Gastroesophageal sphincter (tissue), 3 donors: Measurements from ENCODE around the gene IRF1.

Source experiments
- POLR2A ChIP-seq, 2 donors: fragments of 450-650 bp; IDR thresholded peaks; one replicate each; pipeline ENCODE4 v1.6.1; 2017; ENCODE audit warnings: antibody characterized with exemption in 2 of 2, mild to moderate bottlenecking in 2 of 2, moderate library complexity in 1 of 2
- POLR2AphosphoS5 ChIP-seq: sonication (generic); formaldehyde crosslinking; IDR thresholded peaks from one replicate; pipeline ENCODE4 v1.6.1; 2017; ENCODE audit warnings: antibody characterized with exemption
- TF ChIP-seq, protein P1 (sequence below), 4 experiments: fragments of 200-600 bp in 2 of 4; fragments of 450-650 bp in 2 of 4; sonication (generic) in 1 of 4; IDR thresholded peaks; one replicate each; pipeline ENCODE4 v1.5.1; 2017 to 2019; ENCODE audit warnings: antibody characterized with exemption in 4 of 4, mild to moderate bottlenecking in 2 of 4, moderate library complexity in 2 of 4

DNA sequence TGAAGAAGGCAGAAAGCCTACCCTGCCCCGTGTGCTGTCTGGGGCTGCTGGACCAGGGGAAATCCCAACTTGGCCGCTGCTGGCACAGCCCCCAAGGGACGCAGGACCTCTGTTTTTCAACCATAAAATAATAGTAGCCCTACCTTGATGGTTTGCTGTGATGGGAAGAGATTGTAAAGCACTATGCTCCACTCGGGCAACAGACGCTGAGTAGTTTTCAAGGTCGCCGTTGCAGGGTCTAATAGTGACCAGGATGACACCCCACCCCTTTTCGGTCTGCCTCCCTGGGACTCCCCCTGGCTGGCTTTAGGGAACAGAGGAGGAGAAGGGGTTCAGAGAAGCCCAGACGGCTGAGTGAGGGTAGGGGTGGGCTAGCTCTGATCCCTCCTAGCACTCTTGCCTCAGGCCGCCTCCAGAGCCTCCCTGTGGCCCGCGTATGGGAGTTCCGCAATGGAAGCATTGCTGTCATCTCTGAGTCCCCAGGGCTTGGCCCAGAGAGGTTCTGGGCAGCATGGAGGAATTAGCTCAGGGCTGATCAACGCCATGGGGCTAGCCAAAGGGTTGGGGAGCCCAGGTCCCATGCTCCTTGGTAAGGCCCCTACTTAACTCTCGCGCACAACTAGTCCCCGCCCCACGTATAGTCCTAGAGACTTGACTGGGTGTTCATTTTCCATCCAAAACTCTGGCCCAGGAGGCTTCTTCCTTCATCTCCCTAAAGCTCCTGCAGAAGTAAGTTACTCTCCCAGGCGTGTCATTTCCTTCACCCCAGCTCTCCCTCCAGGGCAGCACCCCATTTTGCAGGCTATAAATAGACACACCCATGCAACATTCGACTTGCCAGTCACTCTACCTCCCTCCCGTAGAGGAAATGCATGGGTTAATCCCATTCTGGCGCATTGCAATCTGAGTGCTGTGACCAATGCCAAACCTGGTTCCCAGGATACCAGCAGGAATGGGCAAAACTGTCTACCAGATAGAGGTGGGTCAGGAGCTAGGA lies 1.1 kb upstream of the IRF1 start:
- TF ChIP-seq POLR2AphosphoS5 (no peak), POLR2A (IDR thresholded peaks at IDR 0.05) (no peak)
- TF ChIP-seq, protein P1, sequence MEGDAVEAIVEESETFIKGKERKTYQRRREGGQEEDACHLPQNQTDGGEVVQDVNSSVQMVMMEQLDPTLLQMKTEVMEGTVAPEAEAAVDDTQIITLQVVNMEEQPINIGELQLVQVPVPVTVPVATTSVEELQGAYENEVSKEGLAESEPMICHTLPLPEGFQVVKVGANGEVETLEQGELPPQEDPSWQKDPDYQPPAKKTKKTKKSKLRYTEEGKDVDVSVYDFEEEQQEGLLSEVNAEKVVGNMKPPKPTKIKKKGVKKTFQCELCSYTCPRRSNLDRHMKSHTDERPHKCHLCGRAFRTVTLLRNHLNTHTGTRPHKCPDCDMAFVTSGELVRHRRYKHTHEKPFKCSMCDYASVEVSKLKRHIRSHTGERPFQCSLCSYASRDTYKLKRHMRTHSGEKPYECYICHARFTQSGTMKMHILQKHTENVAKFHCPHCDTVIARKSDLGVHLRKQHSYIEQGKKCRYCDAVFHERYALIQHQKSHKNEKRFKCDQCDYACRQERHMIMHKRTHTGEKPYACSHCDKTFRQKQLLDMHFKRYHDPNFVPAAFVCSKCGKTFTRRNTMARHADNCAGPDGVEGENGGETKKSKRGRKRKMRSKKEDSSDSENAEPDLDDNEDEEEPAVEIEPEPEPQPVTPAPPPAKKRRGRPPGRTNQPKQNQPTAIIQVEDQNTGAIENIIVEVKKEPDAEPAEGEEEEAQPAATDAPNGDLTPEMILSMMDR (IDR thresholded peaks at IDR 0.05): no peak
